HG03025 (cell line): Measurements from ENCODE around the gene STK35.
"Not testable (repeated sequence)": the region's sequence is repeated elsewhere in the genome, so short reads cannot be mapped to it uniquely, and the experiment has no call there.

Source experiments
- ATAC-seq: cut with Tn5 transposase; IDR thresholded peaks from one replicate; pipeline ENCODE4 v1.9.1; 2021; ENCODE audit warnings: mild to moderate bottlenecking, moderate library complexity; ENCODE audit not compliant: unreplicated experiment, low FRiP score

STK35 gene

DNA sequence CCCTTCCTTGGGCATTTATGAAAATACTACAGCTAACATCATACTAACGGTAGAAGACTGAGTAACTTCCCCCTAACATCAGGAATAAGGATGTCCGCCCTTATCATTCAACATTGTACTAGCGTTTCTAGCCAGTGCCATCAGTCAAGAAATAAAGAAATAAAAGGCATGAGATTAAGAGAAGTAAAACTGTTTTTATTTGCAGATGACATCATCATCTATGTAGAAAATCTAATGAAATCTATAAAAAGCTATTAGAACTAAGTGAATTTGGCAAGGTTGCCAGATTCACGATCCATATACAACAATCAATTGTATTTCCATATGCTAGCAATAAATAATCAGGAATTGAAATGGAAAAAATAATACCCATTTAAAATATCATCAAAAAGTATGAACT, 54.6 kb downstream of the STK35 start:
- no peak for ATAC-seq

DNA sequence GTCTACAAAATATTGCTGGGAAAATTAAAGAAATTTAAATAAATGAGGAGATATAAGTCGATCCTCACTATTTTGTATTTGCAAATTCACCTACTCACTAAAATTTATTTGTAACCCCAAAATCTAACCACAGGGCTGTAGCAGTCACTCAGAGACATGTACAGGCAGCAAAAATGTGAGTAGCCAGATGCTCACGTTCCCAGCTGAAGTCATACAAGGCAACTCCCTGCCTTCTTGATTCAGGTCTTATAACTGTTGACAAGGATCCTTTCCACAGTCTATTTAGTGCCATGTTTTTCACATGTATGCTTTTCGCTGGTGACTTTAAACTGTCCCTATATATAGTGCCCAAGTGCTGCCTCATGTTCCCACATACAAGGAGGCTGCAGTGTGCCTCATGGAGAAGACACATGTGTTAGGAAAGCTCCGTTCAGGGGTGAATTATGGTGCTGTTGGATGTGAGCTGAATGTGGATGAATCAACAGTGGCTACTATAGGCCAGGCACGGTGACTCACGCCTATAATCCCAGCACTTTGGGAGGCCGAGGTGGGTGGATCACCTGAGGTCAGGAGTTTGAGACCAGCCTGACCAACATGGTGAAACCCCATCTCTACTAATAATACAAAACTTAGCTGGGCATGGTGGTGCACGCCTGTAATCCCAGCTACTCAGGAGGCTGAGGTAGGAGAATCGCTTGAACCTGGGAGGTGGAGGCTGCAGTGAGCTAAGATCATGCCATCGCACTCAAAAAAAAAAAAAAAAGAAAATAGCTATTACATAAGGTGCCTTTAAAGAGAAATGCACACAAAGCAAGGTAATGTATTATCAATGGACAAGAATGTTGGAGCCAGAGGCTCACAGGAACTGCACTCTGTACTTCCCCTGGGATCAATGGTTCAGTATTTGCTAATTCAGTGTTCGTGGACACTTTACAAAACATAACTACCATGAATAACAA, 55.3 kb downstream of the STK35 start:
- ATAC-seq: no peak

DNA sequence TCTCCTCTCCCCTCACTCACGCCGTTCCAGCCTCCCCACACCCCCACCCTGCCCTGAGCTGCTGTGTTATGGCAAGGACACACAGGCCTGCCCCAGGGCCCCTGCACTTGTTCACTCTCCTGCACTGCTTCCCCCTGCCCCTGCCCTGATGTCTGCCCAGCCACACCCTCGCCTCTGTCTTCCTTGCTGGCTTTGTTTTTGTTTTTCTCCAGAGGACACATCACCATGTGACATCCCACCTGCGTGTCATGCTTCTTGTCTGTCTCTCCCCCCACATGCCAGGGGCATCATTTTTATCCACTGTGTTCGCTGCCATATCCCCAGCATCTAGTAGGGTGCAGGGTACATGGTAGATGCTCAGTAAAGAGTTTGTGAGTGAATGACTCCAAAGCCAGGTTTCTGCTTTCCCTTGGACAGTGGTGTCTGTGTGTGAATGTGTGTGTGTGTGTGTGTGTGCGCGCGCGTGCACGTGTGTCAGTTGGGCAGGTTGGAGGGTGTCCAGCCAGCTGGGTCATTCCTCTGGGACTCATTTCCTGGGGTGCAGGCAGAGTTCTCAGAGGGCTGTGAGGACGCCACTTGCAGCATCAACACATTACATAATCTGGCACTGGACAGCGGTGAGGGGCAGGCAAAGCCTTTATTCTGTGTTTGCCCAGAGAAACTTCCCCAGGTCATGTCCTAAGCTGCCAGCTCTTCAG, 60.6 kb downstream of the STK35 start:
- no peak for ATAC-seq

DNA sequence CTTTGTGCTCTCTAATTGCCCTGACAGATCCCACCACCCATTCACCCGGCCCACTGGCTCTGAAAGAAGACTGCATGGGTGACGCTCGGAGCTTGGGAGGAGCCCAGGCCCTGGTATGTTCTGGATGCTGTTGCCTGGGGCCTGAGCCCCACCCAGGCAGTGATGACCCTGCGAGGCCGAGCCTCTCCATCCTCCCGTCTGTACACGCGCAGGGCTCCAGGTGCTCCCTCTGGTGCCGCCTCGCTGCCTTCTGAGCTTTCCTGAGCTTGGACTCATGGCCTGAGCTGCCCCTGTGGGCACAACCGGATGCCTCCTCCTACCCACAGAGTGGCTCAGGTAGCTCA, 61.2 kb downstream of the STK35 start:
- ATAC-seq: no peak

GRCh38 chr20:2163312-2163711, 61.7 kb downstream of the STK35 start:
- no peak for ATAC-seq

GRCh38 chr20:2163757-2164156, 62.1 kb downstream of the STK35 start:
- ATAC-seq: no peak

- ATAC-seq: no peak
Observed at GRCh38 chr20:2164421-2164820, 62.8 kb downstream of the STK35 start.

GRCh38 chr20:2164966-2165365, 63.3 kb downstream of the STK35 start:
- no peak for ATAC-seq

DNA sequence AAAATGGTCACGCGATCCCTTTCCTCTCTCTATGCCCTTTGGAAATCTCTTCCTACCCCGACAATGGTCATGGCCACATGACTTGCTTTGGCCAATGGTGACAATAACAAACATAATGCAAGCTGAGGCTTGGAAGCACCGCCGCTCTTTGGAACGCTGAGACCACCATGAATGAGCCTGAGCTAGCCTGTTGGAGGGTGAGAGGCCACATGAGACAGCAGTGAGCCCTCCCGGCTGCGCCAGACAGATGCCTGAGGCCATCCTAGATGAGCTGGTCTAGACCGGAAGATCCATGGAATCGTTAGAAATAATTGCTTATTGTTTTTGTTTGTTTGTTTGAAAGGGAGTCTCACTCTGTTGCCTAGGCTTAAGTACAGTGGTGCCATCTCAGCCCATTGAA, 64.2 kb downstream of the STK35 start:
- ATAC-seq: no peak

DNA sequence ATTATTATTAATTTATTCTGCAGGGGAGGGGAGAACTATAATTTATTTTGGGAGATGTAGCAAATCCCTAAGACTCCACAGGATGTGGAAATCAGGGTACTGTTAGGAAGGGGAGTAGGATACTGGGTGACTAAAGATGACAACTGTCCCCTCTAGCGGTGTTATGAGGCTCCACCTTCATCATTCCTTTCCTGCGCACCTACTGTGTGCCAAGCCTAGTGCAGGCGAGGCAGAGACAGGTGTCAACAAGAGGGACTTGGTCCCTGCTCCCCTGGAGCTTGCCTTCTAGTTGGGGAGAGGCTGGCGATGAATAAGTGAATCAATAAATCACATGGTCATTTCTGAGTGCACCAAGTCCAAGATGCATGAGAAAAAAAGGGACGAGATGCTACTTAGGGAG, 65.5 kb downstream of the STK35 start:
- ATAC-seq: no peak

DNA sequence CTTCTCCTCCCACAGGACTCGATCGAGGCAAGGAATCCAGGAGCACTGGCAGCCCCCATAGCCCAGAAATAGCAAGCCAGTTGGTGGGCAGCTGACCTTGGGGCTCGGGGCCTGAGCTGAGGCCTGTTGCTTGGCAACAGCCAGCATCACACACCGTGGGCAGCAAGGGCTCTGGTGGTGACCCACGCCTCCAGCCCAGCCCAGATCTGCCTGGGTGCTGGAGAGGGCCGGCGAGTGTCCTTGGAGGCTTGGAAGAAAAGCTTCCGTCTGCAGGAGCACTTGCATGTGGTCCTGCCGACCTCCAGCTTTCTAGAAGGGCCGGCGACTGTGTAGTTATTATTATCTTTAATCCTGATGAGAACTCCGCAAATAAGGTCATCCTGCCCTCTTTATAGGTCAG, 67.3 kb downstream of the STK35 start:
- ATAC-seq: no peak

DNA sequence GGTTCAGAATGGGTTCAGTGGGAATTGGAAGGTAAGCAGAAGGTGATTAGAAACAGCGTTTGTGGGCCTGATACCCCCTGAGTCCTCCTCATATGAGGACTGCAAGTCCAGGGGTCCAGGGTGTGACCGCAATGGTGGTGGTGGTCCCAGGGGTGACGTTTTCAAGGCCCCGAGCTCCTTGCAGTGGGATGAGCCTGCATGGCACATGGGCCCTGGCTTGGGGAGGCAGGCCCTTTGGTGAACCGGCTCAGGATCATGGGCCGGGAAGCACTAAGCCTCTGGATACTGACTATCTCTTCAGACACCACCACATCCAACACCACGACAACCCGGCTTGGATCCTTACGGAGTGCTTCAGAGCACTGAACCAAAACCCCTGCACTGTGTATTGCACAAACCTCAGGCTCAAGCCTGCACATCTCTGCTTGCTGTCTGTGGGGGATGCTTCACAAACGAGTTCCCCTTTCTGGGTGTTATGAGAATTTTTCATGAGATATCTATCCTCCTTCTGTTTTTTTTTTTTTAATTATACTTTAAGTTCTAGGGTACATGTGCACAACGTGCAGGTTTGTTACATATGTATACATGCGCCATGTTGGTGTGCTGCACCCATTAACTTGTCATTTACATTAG, 67.9 kb downstream of the STK35 start:
- no peak for ATAC-seq

GRCh38 chr20:2170404-2170803, 68.8 kb downstream of the STK35 start:
- no peak for ATAC-seq

DNA sequence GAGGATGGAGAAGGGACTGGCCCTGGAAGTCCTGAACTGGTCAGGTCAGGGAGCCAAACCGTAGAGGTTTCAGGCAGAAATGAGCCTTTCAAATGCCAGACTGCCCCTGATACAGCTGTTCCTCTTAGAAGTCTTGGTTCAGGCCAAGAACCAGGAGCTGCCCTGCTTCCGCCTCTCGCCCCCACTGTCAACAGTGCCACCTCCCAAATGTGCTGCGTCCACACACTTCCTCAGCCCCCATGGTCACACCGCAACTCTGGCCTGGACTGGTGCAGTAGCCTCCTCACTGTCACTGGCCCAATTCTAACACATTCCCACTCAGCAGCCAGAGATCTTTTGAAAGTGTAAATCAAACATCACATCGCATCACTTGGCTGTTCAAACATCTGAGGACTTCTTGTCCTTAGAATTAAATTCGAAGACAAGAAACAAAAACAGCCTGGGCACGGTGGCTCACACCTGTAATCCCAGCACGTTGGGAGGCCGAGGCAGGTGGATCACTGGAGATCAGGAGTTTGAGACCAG, 69.7 kb downstream of the STK35 start:
- no peak for ATAC-seq

DNA sequence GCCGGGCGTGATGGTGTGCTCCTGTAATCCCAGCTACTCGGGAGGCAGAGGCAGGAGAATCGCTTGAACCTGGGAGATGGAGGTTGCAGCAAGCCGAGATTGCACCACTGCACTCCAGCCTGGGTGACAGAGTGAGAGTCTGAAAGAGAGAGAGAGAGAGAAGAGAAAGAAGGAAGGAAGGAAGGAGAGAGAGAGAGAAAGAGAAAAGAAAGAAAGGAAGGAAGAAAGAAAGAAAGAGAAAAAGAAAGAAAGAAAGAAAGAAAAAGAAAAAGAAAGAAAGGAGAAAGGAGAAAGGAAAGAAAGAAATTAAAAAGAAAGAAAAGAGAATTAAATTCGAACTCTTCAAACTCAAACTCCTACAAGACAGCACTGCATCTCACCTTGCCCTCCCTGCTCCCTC, 70.2 kb downstream of the STK35 start:
- ATAC-seq: not testable (repeated sequence)

DNA sequence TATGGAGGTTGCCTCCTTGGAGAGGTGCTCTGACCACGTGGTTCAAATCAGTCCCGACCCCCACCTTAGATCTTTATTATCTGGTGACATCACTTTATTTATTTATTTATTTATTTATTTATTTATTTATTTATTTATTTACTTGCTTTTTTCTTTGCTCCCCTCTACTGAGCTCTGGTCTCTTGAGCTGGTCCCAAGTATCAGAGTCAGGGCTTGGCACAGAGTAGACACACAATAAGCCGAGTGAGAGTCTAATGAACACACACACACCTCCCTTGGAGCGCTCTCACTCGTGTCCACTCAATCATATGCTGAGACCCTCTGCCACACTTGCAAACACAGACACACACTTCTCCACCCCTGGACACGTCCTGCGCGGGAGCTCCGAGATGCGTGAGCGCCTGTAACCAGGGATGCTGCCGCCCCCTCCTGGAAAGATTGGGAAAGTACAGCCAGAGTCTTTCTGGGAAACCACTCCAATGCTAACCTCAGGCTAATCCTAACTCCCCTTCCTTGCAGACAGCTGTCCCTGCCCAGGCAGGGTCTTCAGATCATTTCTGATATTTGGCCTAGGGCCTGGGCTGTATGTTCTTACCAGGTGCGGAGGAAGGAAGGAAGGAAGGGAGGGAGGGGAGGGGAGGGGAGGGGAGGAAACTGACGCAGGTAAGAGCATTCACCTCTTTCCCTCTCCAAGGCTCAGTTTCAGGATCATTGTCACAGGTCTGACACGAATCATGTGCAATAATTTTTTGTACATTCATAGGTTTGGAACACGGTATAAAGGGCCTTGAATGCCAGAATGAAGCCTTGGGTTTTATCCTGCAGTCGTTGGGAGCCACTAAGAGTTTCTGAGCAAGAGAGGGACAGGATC, 70.9 kb downstream of the STK35 start:
- ATAC-seq: no peak

DNA sequence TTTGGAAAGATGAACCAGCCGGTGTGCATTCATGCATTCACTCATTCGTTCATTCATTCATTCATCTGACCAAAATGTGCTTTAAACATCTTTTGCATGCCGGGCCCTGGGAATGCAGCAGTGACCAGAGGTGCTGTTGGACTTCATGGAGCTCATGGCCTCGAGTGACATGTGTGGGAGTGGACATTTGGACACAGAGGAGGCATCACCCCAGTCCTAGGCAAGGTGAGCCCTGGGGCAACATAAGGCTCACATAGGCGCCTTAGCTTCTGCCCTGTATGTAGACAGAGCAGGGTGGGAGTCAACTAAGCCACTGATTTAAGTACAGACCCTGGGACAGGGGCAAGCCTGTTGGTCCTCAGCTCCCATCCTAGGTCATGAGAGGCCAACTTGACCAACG, 71.6 kb downstream of the STK35 start:
- no peak for ATAC-seq

DNA sequence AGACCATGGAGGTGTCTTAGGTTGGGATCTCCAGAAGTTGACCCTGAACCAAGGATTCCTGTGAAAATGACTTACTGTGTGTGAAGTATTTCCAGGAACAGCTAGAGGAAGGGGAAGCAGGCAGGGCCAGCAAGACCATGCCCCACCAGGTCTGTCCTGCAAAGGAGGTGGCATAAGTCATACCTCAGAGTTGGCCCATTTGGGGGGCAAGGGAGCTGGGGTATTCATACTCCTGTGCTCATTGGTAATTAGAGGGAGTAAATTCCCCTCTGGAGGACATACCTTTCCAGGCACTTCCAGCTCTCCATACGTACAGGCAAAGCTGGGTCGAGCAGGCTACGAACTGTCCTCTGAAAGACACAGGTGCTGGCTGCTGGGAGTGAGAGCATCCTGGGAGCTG, 72.4 kb downstream of the STK35 start:
- ATAC-seq: no peak

GRCh38 chr20:2176946-2177345, 75.3 kb downstream of the STK35 start:
- no peak for ATAC-seq
